ENCODE data around the gene SREBF2. TPM values are rescaled to one million over a fixed set of nuclear protein-coding genes. Genes with fewer than 3 reads are reported as not detected.

SREBF2 gene
- total RNA-seq, 4 donors from 2014 or later = 26.3 to 63.5 (median 33.8) TPM

DNA sequence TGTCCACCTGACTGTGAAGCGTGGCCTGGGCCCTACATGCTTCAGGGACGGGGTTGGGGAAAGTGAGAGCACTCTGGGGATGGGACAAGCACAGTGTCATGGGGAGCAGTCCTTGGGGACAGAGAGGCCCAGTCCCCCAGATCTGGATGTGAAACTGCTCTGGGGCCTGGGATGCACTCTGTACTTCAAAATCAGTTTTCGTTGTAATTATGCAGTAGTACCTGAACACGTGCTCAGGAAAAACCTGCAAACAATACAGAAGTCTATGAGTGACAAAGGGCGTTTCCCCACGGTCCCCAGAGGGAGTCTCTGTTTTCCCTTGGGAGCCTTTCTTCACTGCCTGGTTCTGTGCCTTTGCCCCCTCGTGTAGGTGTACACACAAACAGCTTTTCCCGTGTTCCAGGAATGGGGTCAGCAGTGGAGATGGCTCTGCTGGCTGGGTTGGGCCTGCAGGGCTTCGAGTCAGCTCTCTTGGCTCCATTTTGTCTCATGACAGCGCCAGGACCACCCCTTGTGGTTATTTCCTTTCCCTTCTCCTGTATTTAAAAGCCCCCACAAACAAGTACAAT is 98.9 kb downstream of the SREBF2 start:
- ATAC-seq (ENCODE audit: low FRiP score) (no peak), DNase-seq (ENCODE audit: low spot score) (no peak)
- TF ChIP-seq, protein P1, sequence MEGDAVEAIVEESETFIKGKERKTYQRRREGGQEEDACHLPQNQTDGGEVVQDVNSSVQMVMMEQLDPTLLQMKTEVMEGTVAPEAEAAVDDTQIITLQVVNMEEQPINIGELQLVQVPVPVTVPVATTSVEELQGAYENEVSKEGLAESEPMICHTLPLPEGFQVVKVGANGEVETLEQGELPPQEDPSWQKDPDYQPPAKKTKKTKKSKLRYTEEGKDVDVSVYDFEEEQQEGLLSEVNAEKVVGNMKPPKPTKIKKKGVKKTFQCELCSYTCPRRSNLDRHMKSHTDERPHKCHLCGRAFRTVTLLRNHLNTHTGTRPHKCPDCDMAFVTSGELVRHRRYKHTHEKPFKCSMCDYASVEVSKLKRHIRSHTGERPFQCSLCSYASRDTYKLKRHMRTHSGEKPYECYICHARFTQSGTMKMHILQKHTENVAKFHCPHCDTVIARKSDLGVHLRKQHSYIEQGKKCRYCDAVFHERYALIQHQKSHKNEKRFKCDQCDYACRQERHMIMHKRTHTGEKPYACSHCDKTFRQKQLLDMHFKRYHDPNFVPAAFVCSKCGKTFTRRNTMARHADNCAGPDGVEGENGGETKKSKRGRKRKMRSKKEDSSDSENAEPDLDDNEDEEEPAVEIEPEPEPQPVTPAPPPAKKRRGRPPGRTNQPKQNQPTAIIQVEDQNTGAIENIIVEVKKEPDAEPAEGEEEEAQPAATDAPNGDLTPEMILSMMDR (IDR thresholded peaks at IDR 0.05) = no peak

DNA sequence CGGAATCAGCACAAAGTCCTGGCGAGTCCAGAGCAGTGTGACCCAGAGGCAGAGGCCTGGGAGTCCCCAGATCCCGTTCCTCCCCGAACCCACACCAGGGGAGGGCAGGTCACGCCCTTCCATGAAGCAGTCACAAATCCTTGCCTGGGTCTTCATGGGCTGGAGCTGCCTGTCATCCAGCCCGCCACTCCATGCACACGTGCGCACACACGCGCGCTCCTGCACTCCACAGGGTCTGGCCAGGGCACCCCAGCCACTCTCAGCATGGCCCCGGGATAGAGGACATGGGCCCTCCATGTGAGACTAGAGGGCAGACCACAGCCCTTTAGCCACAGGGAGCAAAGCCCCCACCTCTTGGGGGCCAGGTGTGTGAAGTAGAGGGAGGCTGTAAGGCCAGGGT is 99.4 kb downstream of the SREBF2 start:
- TF ChIP-seq, protein P1 (IDR thresholded peaks at IDR 0.05) = no peak
- ATAC-seq (ENCODE audit: low FRiP score) (no peak), DNase-seq (ENCODE audit: low spot score) (no peak)

DNA sequence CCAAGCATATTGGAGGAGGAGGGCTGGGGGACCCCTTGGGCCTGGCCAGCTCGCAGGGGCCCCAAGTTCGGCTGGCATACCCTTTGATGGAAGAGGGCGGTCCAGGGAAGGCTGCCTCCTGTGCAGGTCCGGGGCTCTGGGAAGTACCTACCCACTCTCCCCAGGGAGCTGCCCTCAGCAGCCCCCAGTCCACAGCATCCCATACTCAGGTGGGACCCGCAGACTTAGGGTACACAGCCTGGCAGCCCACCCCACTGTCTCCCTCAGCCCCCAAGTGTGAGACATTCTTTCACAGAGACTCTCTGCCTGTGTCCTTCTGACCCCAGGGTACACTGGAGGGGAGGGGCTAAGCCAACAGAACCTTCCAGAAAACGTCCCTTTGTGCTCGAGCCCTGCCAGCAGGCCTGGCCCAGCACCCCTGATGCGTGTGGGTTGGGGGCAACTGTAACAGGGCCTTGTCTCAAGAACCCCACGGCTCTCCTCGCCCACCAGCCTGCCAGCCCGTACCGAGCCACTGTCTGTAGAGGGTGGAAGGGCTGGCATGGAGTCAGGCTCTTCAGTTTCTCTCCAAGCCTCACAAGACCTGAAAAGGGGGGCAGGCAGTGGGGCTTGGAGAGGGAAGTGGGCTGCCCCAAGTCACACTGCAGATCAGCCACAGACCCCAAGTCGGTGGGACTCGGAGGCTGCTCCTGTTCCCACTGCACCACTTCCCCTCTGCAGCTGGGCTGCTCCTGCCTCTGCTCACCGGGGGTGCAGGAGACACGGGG is 100.7 kb downstream of the SREBF2 start:
- ATAC-seq (ENCODE audit: low FRiP score) (no peak), DNase-seq (ENCODE audit: low spot score) (no peak)
- TF ChIP-seq, protein P1 (IDR thresholded peaks at IDR 0.05) = no peak

DNA sequence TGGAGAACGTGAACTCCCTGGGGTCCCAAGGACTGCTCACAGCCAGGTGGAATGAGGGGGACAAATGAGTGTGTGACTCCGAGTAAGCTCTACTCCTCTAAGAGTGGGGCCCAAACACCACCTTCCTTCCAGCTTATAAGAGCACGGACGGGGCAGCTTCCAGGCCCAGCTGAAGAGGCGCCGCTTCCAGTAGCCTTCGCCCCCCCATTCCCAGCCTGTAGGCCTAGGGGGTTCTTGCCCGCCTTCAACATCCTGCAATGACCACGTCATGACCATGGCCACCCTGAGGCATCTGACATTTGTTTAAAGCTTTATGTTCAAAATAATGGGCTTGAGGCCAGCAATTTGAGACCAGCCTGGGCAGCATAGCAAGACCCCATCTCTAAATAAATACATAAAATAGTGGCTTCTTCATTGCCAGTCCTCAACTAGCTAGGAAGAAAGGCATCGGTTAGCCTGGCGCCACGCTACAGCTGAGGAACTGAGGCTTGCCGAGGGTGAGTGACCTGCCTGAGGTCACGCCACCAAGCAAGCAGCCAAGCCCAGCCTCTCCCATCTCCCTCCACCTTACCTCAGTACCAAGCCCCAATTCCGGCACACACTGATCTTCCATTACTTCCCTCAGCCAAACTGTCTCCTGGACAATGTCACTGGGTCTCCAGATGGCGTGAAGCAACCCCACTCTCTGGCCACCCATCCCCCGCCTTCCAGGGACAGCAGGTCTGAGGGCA is 101.5 kb downstream of the SREBF2 start:
- ATAC-seq (ENCODE audit: low FRiP score) (no peak), DNase-seq (ENCODE audit: low spot score) (no peak)
- TF ChIP-seq, protein P1 (IDR thresholded peaks at IDR 0.05) = no peak

DNA sequence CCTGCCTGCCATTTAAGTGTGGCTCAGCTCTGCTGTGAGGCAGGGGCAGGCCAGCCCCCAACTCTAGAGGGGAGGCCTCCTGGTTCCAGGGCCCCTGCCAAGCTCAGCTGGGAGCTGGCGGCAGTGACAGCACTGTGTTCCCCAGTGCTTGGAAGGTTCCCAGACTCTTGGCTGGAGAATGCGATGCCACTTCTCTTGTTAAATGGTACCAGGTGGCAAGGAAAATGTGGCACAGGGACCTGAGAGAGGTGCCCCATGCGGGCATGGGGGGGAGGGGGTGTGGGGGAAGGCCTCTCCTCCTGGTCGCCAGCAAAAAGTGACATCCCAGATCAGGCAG is 102.1 kb downstream of the SREBF2 start:
- no peak for DNase-seq (ENCODE audit: low spot score)
- no peak for ATAC-seq (ENCODE audit: low FRiP score)
- TF ChIP-seq, protein P1 (IDR thresholded peaks at IDR 0.05) = no peak

DNA sequence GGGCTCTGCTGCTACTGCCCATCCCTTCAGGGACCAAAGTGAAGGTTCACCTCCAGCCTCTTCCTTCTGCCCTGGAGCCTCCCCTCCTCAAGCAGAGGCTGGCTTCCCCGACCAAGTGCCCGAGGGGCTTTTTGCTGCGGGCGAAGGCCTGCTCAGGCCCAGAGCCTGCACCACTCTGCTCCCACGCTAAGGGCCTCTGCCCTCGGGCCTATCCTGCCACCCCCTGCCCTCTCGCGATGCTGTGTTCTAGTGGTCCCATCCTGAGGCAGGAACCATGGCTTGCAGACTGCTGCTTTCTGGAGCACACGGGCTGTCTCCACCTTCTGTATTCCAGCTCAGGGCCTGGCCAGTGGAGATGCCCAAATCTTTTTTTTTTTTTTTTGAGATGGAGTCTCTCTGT is 102.6 kb downstream of the SREBF2 start:
- no peak for ATAC-seq (ENCODE audit: low FRiP score)
- TF ChIP-seq, protein P1 (IDR thresholded peaks at IDR 0.05) = no peak
- no peak for DNase-seq (ENCODE audit: low spot score)

DNA sequence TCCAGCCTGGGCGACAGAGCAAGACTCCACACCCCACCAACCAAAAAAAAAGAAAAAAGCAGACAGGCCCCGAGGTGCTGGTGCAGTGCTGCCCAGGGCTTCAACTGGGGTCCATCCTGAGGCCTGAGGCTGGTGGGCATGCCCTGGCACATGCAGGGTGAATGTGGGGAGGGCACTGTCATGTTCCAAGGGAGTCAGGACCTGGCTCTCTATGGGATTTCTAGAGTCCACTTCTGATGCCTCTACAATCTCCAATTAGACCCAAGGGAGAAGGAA is 103.9 kb downstream of the SREBF2 start:
- TF ChIP-seq, protein P1 (IDR thresholded peaks at IDR 0.05) = no peak

More for the DNA sequence above, 103.9 kb downstream of the SREBF2 start:
- ATAC-seq (ENCODE audit: low FRiP score) = no peak
- DNase-seq (ENCODE audit: low spot score) = no peak

Measured in omental fat pad (tissue), 4 donors.